Measurements from ENCODE around the gene BLMH.

- no peak for TF ChIP-seq FOXM1 (IDR thresholded peaks at IDR 0.05; ENCODE audit: borderline replicate concordance)
- no peak for TF ChIP-seq ELF4 (IDR thresholded peaks at IDR 0.05)
- no peak for TF ChIP-seq SUZ12 (IDR thresholded peaks at IDR 0.05)
- no peak for TF ChIP-seq ARNT (IDR thresholded peaks at IDR 0.05)
- TF ChIP-seq NFRKB (IDR thresholded peaks at IDR 0.05), result no peak
- no peak for TF ChIP-seq SP1 (IDR thresholded peaks at IDR 0.05)
- TF ChIP-seq TARDBP (IDR thresholded peaks at IDR 0.05), result no peak
- TF ChIP-seq BHLHE40 (IDR thresholded peaks at IDR 0.05; ENCODE audit: borderline replicate concordance), result no peak
- no peak for TF ChIP-seq L3MBTL2 (conservative IDR thresholded peaks at IDR 0.05)
- TF ChIP-seq ZNF384 (IDR thresholded peaks at IDR 0.05), result no peak
These were observed 32.2 kb upstream of the BLMH start for GRCh38 chr17:30323895-30324319.
